ENCODE data around the gene GRID2. TPM values are rescaled to one million over a fixed set of nuclear protein-coding genes. Genes with fewer than 3 reads are reported as not detected.
A peak's percentile ranks its signal among the peaks of the same experiment; 100 is the strongest.

The GRID2 gene
- total and polyA plus RNA-seq, 2 donors (not counting 1 experiment from before 2014, with no cell fraction given): under 0.01 to 0.02 TPM

DNA sequence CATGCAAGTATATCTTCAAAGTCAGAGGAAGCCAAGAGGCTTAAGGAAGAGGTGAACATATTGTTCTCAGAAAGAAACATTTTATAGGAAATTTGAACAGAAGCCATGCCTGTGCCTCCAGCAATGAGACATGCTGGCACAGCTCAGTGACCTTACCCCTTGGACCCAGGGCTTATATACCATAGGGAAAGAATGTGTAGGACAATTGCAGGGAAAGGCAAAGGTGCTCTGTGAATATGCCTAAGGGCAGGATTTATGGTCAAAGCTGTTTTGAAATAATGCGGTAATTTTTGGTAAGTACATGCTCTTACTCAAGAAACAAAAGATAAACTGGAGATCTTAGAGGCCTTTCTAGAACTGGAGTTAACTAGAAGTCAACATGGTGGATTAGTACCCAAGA is 568.8 kb downstream of the GRID2 start:
- H3K4me3 ChIP-seq (replicated peaks in 1 of 4; ENCODE audit: control extremely low read depth in 1 of 4, insufficient read depth in 1 of 4, low read depth in 3 of 4, low read length in 4 of 4): no peak overlapping the region
- no peak overlapping the region for H3K4me2 ChIP-seq (ENCODE audit: extremely low read depth, insufficient read depth, low read length)
- no peak for DNase-seq (ENCODE audit: low read depth in 2 of 2)
- H2AFZ ChIP-seq (ENCODE audit: low read length): no peak overlapping the region
- no peaks in the 10 kb centered on the region for H3K27me3 ChIP-seq (ENCODE audit: control insufficient read depth, insufficient read depth, low read length)
- H3K27ac ChIP-seq (ENCODE audit: insufficient read depth, low read length): no peak overlapping the region
- H3K79me2 ChIP-seq (ENCODE audit: control insufficient read depth, insufficient read depth, low read length): no peaks in the 10 kb centered on the region
- H3K9me3 ChIP-seq (ENCODE audit: control insufficient read depth, insufficient read depth, low read depth, low read length): no peaks in the 10 kb centered on the region
- no peaks in the 10 kb centered on the region for H3K36me3 ChIP-seq (ENCODE audit: control insufficient read depth, insufficient read depth, low read length)
- H4K20me1 ChIP-seq (ENCODE audit: control insufficient read depth, extremely low read depth, insufficient read depth, low read length): no peaks in the 10 kb centered on the region
- no peak for TF ChIP-seq EZH2 (IDR thresholded peaks at IDR 0.05; ENCODE audit: low read length, missing control alignments)
- TF ChIP-seq, protein P1, sequence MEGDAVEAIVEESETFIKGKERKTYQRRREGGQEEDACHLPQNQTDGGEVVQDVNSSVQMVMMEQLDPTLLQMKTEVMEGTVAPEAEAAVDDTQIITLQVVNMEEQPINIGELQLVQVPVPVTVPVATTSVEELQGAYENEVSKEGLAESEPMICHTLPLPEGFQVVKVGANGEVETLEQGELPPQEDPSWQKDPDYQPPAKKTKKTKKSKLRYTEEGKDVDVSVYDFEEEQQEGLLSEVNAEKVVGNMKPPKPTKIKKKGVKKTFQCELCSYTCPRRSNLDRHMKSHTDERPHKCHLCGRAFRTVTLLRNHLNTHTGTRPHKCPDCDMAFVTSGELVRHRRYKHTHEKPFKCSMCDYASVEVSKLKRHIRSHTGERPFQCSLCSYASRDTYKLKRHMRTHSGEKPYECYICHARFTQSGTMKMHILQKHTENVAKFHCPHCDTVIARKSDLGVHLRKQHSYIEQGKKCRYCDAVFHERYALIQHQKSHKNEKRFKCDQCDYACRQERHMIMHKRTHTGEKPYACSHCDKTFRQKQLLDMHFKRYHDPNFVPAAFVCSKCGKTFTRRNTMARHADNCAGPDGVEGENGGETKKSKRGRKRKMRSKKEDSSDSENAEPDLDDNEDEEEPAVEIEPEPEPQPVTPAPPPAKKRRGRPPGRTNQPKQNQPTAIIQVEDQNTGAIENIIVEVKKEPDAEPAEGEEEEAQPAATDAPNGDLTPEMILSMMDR (conservative IDR thresholded peaks at IDR 0.05 in 1 of 2, IDR thresholded peaks at IDR 0.05 in 1 of 2; ENCODE audit: low read depth in 1 of 2, low read length in 2 of 2): no peak
- H3K4me1 ChIP-seq (ENCODE audit: control insufficient read depth, extremely low read depth, insufficient read depth, low read length): no peaks in the 10 kb centered on the region
- no peak overlapping the region for H3K9ac ChIP-seq (ENCODE audit: insufficient read depth, low read length)

DNA sequence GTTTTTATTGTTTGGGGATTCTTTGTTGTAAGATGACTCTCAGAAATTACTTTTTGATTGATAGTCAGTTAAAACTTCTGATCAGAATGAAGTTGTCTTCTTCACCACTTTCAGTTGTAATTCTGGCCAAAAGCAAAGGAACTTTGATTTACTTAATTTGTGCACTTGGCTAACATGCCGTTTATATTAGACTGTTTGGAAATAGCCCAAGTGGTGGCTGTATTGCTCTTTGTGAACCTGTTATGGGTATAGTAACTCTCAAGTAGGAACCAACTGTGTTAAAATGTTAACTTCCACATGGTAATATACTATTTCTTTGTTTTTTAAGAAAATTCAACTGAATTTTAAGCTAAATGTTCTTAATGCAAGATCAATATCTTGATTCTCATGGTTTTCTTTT is 581.9 kb downstream of the GRID2 start:
- Histone ChIP-seq H3K27me3 (ENCODE audit: control insufficient read depth, insufficient read depth, low read length) (no peaks in the 10 kb centered on the region), H3K79me2 (ENCODE audit: control insufficient read depth, insufficient read depth, low read length) (no peaks in the 10 kb centered on the region), H3K4me2 (ENCODE audit: extremely low read depth, insufficient read depth, low read length) (no peak overlapping the region), H3K9me3 (ENCODE audit: control insufficient read depth, insufficient read depth, low read depth, low read length) (no peaks in the 10 kb centered on the region), H3K36me3 (ENCODE audit: control insufficient read depth, insufficient read depth, low read length) (no peaks in the 10 kb centered on the region), H3K4me3 (replicated peaks in 1 of 4; ENCODE audit: control extremely low read depth in 1 of 4, insufficient read depth in 1 of 4, low read depth in 3 of 4, low read length in 4 of 4) (no peak overlapping the region), H4K20me1 (ENCODE audit: control insufficient read depth, extremely low read depth, insufficient read depth, low read length) (no peaks in the 10 kb centered on the region), H3K9ac (ENCODE audit: insufficient read depth, low read length) (no peak overlapping the region), H3K4me1 (ENCODE audit: control insufficient read depth, extremely low read depth, insufficient read depth, low read length) (no peaks in the 10 kb centered on the region), H3K27ac (ENCODE audit: insufficient read depth, low read length) (no peak overlapping the region), H2AFZ (ENCODE audit: low read length) (no peak overlapping the region)
- no peak for TF ChIP-seq EZH2 (IDR thresholded peaks at IDR 0.05; ENCODE audit: low read length, missing control alignments)
- TF ChIP-seq, protein P1 (conservative IDR thresholded peaks at IDR 0.05 in 1 of 2, IDR thresholded peaks at IDR 0.05 in 1 of 2; ENCODE audit: low read depth in 1 of 2, low read length in 2 of 2): no peak
- no peak for DNase-seq (ENCODE audit: low read depth in 2 of 2)

DNA sequence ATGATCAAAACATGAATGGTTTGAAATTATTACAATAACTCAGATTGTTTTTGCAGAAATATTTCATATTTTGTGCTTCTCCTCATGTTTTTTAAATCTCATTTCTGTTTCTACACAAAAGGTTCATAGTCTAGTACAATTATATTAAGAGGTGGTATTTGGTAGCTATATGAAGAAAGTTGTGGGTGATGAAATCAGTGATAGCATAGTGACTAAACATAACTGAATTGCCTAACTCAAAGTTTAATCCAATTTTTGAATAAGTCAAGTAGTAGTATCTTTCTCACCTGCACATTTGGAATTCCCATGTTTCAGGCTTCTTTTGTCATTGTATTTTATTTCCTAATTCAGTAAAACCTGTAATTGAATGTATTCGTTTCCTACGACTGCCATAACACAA is 648.7 kb downstream of the GRID2 start:
- no peaks in the 10 kb centered on the region for H3K79me2 ChIP-seq (ENCODE audit: control insufficient read depth, insufficient read depth, low read length)
- no peak overlapping the region for H3K4me3 ChIP-seq (replicated peaks in 1 of 4; ENCODE audit: control extremely low read depth in 1 of 4, insufficient read depth in 1 of 4, low read depth in 3 of 4, low read length in 4 of 4)

More for the DNA sequence above, 648.7 kb downstream of the GRID2 start:
- Histone ChIP-seq H3K4me2 (ENCODE audit: extremely low read depth, insufficient read depth, low read length) (no peak overlapping the region), H3K36me3 (ENCODE audit: control insufficient read depth, insufficient read depth, low read length) (no peaks in the 10 kb centered on the region), H4K20me1 (ENCODE audit: control insufficient read depth, extremely low read depth, insufficient read depth, low read length) (no peaks in the 10 kb centered on the region), H3K27me3 (ENCODE audit: control insufficient read depth, insufficient read depth, low read length) (no peaks in the 10 kb centered on the region), H3K27ac (ENCODE audit: insufficient read depth, low read length) (no peak overlapping the region), H3K9me3 (ENCODE audit: control insufficient read depth, insufficient read depth, low read depth, low read length) (no peaks in the 10 kb centered on the region), H2AFZ (ENCODE audit: low read length) (no peak overlapping the region), H3K4me1 (ENCODE audit: control insufficient read depth, extremely low read depth, insufficient read depth, low read length) (no peaks in the 10 kb centered on the region), H3K9ac (ENCODE audit: insufficient read depth, low read length) (no peak overlapping the region)
- peak in 1 of 2 donors; percentile 2 for DNase-seq (ENCODE audit: low read depth in 2 of 2)
- TF ChIP-seq, protein P1 (conservative IDR thresholded peaks at IDR 0.05 in 1 of 2, IDR thresholded peaks at IDR 0.05 in 1 of 2; ENCODE audit: low read depth in 1 of 2, low read length in 2 of 2): no peak
- no peak for TF ChIP-seq EZH2 (IDR thresholded peaks at IDR 0.05; ENCODE audit: low read length, missing control alignments)

Measured in fibroblast of lung (primary cell).